HepG2 (cell line): ENCODE measurements around the gene CDT1. TPM values are rescaled to one million over a fixed set of nuclear protein-coding genes. Genes with fewer than 3 reads are reported as not detected.

Source experiments
- ARHGAP35 ChIP-seq: sonication (generic); formaldehyde crosslinking; IDR thresholded peaks from 2 replicates; pipeline ENCODE4 v1.9.0; 2022; ENCODE audit warnings: mild to moderate bottlenecking, inconsistent platforms, moderate library complexity, missing genetic modification reagents, borderline replicate concordance
- CBX1 ChIP-seq: IDR thresholded peaks from one replicate; pipeline ENCODE4 v1.6.1; 2016; ENCODE audit warnings: antibody characterized with exemption, low read depth
- FOXK2 ChIP-seq: fragments of 450-650 bp; IDR thresholded peaks from 2 replicates; pipeline ENCODE4 v1.6.1; 2016
- GATAD2A ChIP-seq: IDR thresholded peaks from 2 replicates; pipeline ENCODE4 v1.6.1; 2016
- HNRNPLL ChIP-seq: fragments of 200-400 bp; formaldehyde crosslinking; IDR thresholded peaks from 2 replicates; pipeline ENCODE4 v1.6.1; 2017; ENCODE audit warnings: mild to moderate bottlenecking, low read depth, low read length; ENCODE audit not compliant: poor library complexity, severe bottlenecking
- KDM3A ChIP-seq: IDR thresholded peaks from 2 replicates; pipeline ENCODE4 v1.6.1; 2018; ENCODE audit warnings: low read depth, missing compliant biosample characterization
- NFE2 ChIP-seq: sonication (generic); formaldehyde crosslinking; IDR thresholded peaks from 2 replicates; pipeline ENCODE4 v1.4.0; 2020; ENCODE audit warnings: missing genetic modification reagents
- NR2F6 ChIP-seq, 2 experiments: IDR thresholded peaks; 2 replicates each; pipeline ENCODE4 v1.6.1; 2016; ENCODE audit warnings: antibody characterized with exemption in 1 of 2, mild to moderate bottlenecking in 1 of 2
- SUZ12 ChIP-seq: fragments of 150-350 bp; IDR thresholded peaks from 2 replicates; pipeline ENCODE4 v1.6.1; 2014; ENCODE audit warnings: low read depth, low read length
- ZBTB7B ChIP-seq: sonication (generic); formaldehyde crosslinking; IDR thresholded peaks from 2 replicates; pipeline ENCODE4 v1.4.0; 2020; ENCODE audit warnings: missing genetic modification reagents
- ZC3H13 ChIP-seq: sonication (generic); formaldehyde crosslinking; IDR thresholded peaks from 2 replicates; pipeline ENCODE4 v1.8.1; 2023; ENCODE audit warnings: mild to moderate bottlenecking, missing genetic modification reagents, moderate library complexity
- ZFYVE20 ChIP-seq: sonication (generic); formaldehyde crosslinking; IDR thresholded peaks from 2 replicates; pipeline ENCODE4 v1.8.0; 2023; ENCODE audit warnings: low read depth, mild to moderate bottlenecking, moderate library complexity, missing genetic modification reagents, borderline replicate concordance
- ZNF251 ChIP-seq: sonication (generic); formaldehyde crosslinking; IDR thresholded peaks from 2 replicates; pipeline ENCODE4 v1.9.0; 2021; ENCODE audit warnings: mild to moderate bottlenecking, missing genetic modification reagents
- ZNF629 ChIP-seq: sonication (generic); formaldehyde crosslinking; conservative IDR thresholded peaks from 2 replicates; pipeline ENCODE4 v1.5.0; 2020; ENCODE audit warnings: missing genetic modification reagents
- polyA plus RNA-seq, 8 experiments: library from polyadenylated mRNA; depleted of rRNA in 3 of 8; stranded (reverse) in 7 of 8; unstranded in 1 of 8; fragments of >200 nt; fragmentation: Illumina TruSeq in 4 of 8; extraction: Trizol in 4 of 8; gene quantifications; 2 replicates each; pipeline versions ENCODE4 v1.2.1 to v1.2.3, GENCODE V29; 2011 to 2016; ENCODE audit warnings: low read depth in 4 of 8, missing spikeins in 1 of 8, mixed read lengths in 1 of 8; ENCODE audit not compliant: insufficient read depth in 1 of 8
- total RNA-seq, 5 experiments: library from RNA; depleted of rRNA; stranded (reverse); fragments of >200 nt; fragmentation: Illumina TruSeq; extraction: Trizol; gene quantifications; 2 replicates each; pipeline ENCODE4 v1.2.3, GENCODE V29; 2016; ENCODE audit warnings: low read depth in 1 of 5
- TF ChIP-seq, protein P1 (sequence below): sonication (generic); formaldehyde crosslinking; IDR thresholded peaks from 2 replicates; pipeline ENCODE4 v1.4.0; 2020; ENCODE audit warnings: missing genetic modification reagents, low read depth, mild to moderate bottlenecking, borderline replicate concordance
- TF ChIP-seq, protein P2 (sequence below), 2 experiments: IDR thresholded peaks; 2 replicates each; pipeline ENCODE4 v1.6.1; 2011 to 2012; ENCODE audit warnings: low read length in 2 of 2, borderline replicate concordance in 1 of 2, low read depth in 1 of 2, mild to moderate bottlenecking in 1 of 2, moderate library complexity in 1 of 2
- TF ChIP-seq, protein P3 (sequence below): sonication (generic); formaldehyde crosslinking; IDR thresholded peaks from 2 replicates; pipeline ENCODE4 v1.9.0; 2021; ENCODE audit warnings: mild to moderate bottlenecking, missing genetic modification reagents

The CDT1 gene
- total and polyA plus RNA-seq, 2 of the 13 experiments (the other 11 are each of a cell fraction or from before 2014, with no cell fraction given) = 23.1 to 23.8 TPM

DNA sequence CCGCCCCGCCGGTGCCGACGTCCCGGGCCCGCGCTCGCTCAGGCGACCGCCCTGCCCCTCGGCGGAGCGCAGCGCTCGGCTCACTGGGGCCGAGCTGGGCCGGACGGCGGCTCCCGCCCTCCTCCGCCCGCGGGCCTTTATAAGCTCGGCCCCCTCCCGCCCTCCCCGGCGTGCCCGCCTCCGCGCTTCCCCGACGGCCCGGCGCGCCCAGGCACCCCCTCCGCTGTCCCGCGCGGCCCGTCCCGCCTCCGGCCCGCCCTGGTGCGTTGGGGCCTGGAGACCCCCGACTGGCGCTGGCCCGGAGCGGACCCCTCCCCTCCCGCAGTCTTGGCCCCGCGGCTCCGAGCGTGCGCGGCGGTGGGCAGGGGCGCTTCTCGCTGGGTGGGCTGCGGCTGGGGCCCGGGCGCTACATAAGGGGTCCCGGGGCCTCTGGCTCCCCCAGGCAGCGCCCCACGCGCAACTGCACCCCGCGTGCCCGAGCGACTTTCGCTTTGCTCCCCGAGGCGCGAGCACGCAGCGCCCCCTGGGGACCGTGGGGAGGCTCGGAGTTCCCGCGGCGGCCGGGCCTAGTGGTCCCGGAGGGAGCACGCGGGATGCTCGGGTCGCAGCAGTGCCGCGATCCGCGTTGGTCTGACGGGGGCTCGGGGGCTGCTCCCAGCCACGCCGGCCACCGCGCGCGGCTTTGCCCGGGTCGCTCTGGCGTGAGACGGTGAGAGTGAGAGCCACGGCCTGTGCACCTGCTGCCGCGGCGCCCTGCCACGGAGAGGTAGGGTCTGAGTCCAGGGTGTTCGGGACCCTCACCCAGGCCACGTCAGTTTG lies 18.3 kb upstream of the CDT1 start, which contains the start of gene PIEZO1 (continued):
- TF ChIP-seq NR2F6 (IDR thresholded peaks at IDR 0.05) (no peak), NR2F6 (CRISPR knock-in tag; IDR thresholded peaks at IDR 0.05) (peak; percentile 43; the same call in 1 of the 2 replicates), ZFYVE20 (CRISPR knock-in tag) (no peak), GATAD2A (peak; percentile 90), ZC3H13 (CRISPR knock-in tag) (no peak; the same call in 1 of the 2 replicates), ZBTB7B (CRISPR knock-in tag) (peak; percentile 98), ZNF251 (CRISPR knock-in tag) (no peak), NFE2 (no peak), CBX1 (no peak), ZNF629 (CRISPR knock-in tag) (peak; percentile 42), KDM3A (CRISPR knock-in tag) (0 out of 2 replicates have a peak, but pooled peaks have one; percentile 37), HNRNPLL (peak; percentile 46), ARHGAP35 (CRISPR knock-in tag) (0 out of 2 replicates have a peak, but pooled peaks have one; percentile 53), FOXK2 (no peak), SUZ12 (no peak)
- TF ChIP-seq, protein P1, sequence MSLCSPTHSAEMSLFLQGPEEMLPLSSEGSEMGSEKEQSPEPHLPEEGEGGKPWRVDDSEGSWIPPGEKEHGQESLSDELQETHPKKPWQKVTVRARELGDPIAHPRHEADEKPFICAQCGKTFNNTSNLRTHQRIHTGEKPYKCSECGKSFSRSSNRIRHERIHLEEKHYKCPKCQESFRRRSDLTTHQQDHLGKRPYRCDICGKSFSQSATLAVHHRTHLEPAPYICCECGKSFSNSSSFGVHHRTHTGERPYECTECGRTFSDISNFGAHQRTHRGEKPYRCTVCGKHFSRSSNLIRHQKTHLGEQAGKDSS (CRISPR knock-in tag) = peak; percentile 78; the same call in 1 of the 2 replicates
- TF ChIP-seq, protein P2, sequence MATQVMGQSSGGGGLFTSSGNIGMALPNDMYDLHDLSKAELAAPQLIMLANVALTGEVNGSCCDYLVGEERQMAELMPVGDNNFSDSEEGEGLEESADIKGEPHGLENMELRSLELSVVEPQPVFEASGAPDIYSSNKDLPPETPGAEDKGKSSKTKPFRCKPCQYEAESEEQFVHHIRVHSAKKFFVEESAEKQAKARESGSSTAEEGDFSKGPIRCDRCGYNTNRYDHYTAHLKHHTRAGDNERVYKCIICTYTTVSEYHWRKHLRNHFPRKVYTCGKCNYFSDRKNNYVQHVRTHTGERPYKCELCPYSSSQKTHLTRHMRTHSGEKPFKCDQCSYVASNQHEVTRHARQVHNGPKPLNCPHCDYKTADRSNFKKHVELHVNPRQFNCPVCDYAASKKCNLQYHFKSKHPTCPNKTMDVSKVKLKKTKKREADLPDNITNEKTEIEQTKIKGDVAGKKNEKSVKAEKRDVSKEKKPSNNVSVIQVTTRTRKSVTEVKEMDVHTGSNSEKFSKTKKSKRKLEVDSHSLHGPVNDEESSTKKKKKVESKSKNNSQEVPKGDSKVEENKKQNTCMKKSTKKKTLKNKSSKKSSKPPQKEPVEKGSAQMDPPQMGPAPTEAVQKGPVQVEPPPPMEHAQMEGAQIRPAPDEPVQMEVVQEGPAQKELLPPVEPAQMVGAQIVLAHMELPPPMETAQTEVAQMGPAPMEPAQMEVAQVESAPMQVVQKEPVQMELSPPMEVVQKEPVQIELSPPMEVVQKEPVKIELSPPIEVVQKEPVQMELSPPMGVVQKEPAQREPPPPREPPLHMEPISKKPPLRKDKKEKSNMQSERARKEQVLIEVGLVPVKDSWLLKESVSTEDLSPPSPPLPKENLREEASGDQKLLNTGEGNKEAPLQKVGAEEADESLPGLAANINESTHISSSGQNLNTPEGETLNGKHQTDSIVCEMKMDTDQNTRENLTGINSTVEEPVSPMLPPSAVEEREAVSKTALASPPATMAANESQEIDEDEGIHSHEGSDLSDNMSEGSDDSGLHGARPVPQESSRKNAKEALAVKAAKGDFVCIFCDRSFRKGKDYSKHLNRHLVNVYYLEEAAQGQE (IDR thresholded peaks at IDR 0.05; ENCODE audit: borderline replicate concordance in 1 of 2, low read depth in 1 of 2, low read length in 2 of 2) = no peak
- TF ChIP-seq, protein P3, sequence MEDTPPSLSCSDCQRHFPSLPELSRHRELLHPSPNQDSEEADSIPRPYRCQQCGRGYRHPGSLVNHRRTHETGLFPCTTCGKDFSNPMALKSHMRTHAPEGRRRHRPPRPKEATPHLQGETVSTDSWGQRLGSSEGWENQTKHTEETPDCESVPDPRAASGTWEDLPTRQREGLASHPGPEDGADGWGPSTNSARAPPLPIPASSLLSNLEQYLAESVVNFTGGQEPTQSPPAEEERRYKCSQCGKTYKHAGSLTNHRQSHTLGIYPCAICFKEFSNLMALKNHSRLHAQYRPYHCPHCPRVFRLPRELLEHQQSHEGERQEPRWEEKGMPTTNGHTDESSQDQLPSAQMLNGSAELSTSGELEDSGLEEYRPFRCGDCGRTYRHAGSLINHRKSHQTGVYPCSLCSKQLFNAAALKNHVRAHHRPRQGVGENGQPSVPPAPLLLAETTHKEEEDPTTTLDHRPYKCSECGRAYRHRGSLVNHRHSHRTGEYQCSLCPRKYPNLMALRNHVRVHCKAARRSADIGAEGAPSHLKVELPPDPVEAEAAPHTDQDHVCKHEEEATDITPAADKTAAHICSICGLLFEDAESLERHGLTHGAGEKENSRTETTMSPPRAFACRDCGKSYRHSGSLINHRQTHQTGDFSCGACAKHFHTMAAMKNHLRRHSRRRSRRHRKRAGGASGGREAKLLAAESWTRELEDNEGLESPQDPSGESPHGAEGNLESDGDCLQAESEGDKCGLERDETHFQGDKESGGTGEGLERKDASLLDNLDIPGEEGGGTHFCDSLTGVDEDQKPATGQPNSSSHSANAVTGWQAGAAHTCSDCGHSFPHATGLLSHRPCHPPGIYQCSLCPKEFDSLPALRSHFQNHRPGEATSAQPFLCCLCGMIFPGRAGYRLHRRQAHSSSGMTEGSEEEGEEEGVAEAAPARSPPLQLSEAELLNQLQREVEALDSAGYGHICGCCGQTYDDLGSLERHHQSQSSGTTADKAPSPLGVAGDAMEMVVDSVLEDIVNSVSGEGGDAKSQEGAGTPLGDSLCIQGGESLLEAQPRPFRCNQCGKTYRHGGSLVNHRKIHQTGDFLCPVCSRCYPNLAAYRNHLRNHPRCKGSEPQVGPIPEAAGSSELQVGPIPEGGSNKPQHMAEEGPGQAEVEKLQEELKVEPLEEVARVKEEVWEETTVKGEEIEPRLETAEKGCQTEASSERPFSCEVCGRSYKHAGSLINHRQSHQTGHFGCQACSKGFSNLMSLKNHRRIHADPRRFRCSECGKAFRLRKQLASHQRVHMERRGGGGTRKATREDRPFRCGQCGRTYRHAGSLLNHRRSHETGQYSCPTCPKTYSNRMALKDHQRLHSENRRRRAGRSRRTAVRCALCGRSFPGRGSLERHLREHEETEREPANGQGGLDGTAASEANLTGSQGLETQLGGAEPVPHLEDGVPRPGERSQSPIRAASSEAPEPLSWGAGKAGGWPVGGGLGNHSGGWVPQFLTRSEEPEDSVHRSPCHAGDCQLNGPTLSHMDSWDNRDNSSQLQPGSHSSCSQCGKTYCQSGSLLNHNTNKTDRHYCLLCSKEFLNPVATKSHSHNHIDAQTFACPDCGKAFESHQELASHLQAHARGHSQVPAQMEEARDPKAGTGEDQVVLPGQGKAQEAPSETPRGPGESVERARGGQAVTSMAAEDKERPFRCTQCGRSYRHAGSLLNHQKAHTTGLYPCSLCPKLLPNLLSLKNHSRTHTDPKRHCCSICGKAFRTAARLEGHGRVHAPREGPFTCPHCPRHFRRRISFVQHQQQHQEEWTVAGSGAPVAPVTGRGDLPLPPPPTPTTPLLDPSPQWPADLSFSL (CRISPR knock-in tag) = no peak
